Peyer's patch (tissue), 4 donors: ENCODE measurements around the gene SLBP. TPM values are rescaled to one million over a fixed set of nuclear protein-coding genes. Genes with fewer than 3 reads are reported as not detected.

Source experiments
- DNase-seq, 3 donors: peaks; one replicate each; pipeline ENCODE4 v3.0.0-alpha.2; 2017 to 2019
- H3K27ac ChIP-seq, 4 donors: fragments of 200-600 bp; sonication (generic); one replicate each; pipeline ENCODE4 v1.5.1; 2016 to 2019
- H3K27me3 ChIP-seq, 2 donors: fragments of 200-600 bp; sonication (generic); one replicate each; pipeline ENCODE4 v1.5.1; 2019
- H3K36me3 ChIP-seq, 3 donors: fragments of 200-600 bp; sonication (generic); one replicate each; pipeline ENCODE4 v1.5.1; 2016 to 2019
- H3K4me1 ChIP-seq, 4 donors: fragments of 200-600 bp; sonication (generic); one replicate each; pipeline ENCODE4 v1.5.1; 2016 to 2019
- H3K4me3 ChIP-seq, 4 donors: fragments of 200-600 bp; sonication (generic); 1 replicate in 3 of 4; 2 replicates in 1 of 4; pipeline ENCODE4 v1.5.1; 2016 to 2019; ENCODE audit warnings: mild to moderate bottlenecking in 1 of 4
- H3K9me3 ChIP-seq, 4 donors: fragments of 200-600 bp; sonication (generic); one replicate each; pipeline ENCODE4 v1.5.1; 2016 to 2019; ENCODE audit warnings: mild to moderate bottlenecking in 1 of 4
- POLR2A ChIP-seq, 2 donors: fragments of 450-650 bp; IDR thresholded peaks; one replicate each; pipeline ENCODE4 v1.5.1; 2017; ENCODE audit warnings: antibody characterized with exemption in 2 of 2, mild to moderate bottlenecking in 2 of 2, moderate library complexity in 2 of 2
- total RNA-seq, 4 donors: library from RNA; depleted of rRNA; stranded (reverse); fragments of >200 nt; gene quantifications; one replicate each; pipeline ENCODE4 v1.1.0, GENCODE V29; 2016
- TF ChIP-seq, protein P1 (sequence below), 6 experiments: fragments of 450-650 bp in 4 of 6; fragments of 200-600 bp in 2 of 6; sonication (generic) in 1 of 6; IDR thresholded peaks; one replicate each; pipeline ENCODE4 v1.5.1; 2017 to 2019; ENCODE audit warnings: antibody characterized with exemption in 6 of 6, mild to moderate bottlenecking in 3 of 6, moderate library complexity in 1 of 6

Gene SLBP
- total RNA-seq, 4 donors from 2014 or later, result 18.4 to 86.6 (median 26.2) TPM

DNA sequence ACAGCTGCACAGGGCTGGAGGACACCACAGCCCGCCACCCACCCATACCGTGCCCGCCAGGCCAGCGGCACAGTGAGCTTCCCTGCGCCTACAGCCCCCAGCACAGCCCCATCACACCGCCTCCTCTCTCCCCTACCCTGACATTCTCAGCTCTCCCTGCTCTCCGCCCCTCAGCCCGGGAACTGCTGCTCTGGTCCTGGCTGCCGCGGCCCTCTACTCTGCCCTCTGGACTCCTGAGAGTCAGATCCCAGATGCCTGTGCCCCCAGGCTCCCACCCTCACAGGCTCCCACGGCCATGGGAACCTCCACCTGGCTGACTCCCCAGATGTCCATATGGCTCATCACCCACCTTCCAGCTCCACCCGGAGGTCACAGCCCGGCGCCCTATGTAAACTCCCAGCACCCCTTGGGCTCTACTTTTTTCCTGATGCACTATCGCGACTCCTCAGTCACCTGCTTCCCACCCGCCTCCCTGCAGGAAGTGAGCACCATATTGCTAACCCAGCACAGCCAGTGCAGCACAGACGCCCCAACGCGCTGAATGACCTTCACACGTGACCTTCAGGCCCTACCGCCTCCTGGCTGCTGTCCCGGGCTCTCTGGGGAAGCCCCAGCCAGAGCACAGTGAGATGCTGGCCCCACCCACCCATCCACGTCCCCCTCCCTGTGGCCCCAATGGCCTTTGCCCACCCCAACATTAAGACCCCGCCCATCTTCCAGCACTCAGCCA is 51.0 kb downstream of the SLBP start:
- no peak for TF ChIP-seq POLR2A (IDR thresholded peaks at IDR 0.05)
- TF ChIP-seq, protein P1, sequence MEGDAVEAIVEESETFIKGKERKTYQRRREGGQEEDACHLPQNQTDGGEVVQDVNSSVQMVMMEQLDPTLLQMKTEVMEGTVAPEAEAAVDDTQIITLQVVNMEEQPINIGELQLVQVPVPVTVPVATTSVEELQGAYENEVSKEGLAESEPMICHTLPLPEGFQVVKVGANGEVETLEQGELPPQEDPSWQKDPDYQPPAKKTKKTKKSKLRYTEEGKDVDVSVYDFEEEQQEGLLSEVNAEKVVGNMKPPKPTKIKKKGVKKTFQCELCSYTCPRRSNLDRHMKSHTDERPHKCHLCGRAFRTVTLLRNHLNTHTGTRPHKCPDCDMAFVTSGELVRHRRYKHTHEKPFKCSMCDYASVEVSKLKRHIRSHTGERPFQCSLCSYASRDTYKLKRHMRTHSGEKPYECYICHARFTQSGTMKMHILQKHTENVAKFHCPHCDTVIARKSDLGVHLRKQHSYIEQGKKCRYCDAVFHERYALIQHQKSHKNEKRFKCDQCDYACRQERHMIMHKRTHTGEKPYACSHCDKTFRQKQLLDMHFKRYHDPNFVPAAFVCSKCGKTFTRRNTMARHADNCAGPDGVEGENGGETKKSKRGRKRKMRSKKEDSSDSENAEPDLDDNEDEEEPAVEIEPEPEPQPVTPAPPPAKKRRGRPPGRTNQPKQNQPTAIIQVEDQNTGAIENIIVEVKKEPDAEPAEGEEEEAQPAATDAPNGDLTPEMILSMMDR (IDR thresholded peaks at IDR 0.05), result no peak
- Histone ChIP-seq H3K27ac (no peak overlapping the region), H3K9me3 (no peaks in the 10 kb centered on the region)

DNA sequence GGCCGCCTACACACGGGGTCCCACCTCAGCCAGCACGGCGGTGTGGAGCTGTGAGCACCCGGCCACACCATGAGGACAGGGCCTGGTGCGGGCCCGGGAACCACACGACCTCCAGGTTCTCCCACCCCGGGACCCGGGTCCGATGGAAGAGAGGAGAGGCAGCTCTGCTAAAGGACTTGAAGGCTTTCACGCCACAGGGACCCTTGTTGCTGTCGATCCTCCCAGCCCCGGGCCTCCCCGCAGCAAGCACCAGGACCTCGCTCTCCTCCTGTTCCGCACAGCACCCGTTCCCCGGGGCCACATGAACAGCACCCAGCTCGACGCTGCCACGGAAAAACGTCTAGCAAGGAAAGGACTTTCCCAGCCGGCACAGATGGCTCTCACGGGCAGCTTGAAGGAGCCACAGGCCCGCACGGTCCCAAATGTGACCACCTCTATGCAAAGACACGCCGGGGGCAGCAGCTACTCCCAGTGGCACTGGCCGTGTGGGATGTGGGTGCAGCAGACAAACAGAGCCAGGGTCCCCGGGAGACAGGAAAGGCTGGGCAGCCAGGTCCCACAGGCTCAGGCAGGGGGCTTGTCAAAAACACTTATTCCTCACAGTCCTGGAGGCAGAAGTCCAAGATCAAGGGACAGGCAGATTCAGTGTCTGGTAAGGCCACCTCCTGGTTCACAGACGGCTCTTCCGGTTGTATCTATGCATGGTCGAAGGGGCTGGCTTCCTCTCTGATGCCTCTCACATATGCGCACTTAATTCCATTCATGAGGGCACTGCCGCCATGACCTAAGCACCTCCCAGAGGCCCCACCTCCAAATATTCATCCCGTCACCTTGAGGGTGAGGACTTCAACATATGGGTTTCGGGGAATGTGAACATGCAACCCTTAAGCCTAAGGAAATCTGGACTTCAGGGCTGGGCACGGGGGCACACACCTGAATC is 52.7 kb downstream of the SLBP start:
- H3K4me3 ChIP-seq, result no peak overlapping the region
- no peaks in the 10 kb centered on the region for H3K4me1 ChIP-seq
- H3K9me3 ChIP-seq, result no peaks in the 10 kb centered on the region
- TF ChIP-seq, protein P1 (IDR thresholded peaks at IDR 0.05), result no peak
- TF ChIP-seq POLR2A (IDR thresholded peaks at IDR 0.05), result no peak
- H3K36me3 ChIP-seq, result no peaks in the 10 kb centered on the region
- no peak overlapping the region for H3K27ac ChIP-seq
- no peaks in the 10 kb centered on the region for H3K27me3 ChIP-seq
- DNase-seq, result no peak

More for the DNA sequence above, 51.0 kb downstream of the SLBP start:
- H3K27me3 ChIP-seq, result no peaks in the 10 kb centered on the region
- no peak for DNase-seq
- no peaks in the 10 kb centered on the region for H3K4me1 ChIP-seq
- H3K36me3 ChIP-seq, result no peaks in the 10 kb centered on the region
- no peak overlapping the region for H3K4me3 ChIP-seq

DNA sequence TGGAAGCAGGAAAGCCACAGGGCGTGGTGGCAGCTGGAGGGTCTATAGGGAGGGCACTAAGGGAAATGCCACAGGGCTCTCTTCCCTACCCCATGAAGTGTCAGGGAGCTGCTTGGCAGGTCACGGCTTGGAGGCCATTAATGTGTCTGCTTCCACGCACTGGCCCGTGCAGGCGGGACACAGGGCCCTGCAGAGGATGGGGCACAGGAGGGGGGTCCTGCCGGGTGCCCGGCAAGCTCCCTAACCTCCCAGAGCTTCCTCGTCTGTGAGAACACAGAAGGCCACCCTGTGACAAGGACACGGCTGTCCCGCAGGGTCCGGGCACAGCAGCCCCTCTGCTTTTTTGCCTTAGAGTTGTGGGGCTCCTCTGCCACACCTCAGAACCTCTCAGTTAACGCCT is 53.5 kb downstream of the SLBP start:
- DNase-seq, result no peak
- Histone ChIP-seq H3K9me3 (no peaks in the 10 kb centered on the region), H3K4me1 (no peaks in the 10 kb centered on the region), H3K4me3 (no peak overlapping the region), H3K36me3 (no peaks in the 10 kb centered on the region), H3K27ac (no peak overlapping the region), H3K27me3 (no peaks in the 10 kb centered on the region)
- no peak for TF ChIP-seq POLR2A (IDR thresholded peaks at IDR 0.05)
- TF ChIP-seq, protein P1 (IDR thresholded peaks at IDR 0.05), result no peak

DNA sequence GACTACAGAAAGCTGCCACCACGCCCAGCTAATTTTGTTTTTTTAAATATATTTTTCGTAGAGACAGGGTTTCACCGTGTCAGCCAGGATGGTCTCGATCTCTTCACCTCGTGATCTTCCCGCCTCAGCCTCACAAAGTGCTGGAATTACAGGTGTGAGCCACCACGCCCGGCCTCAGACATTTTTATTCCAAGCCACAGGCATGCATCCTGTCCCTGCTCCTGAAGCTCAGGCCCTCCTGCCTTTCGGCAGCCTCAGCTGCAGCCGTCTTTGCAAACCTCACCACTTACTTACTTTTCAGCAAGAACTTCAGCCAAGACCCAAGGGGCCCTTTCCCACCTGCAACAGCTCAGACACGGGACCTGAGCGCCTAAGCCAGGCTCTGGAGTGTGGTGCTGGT is 54.0 kb downstream of the SLBP start:
- TF ChIP-seq, protein P1 (IDR thresholded peaks at IDR 0.05), result no peak
- no peak for TF ChIP-seq POLR2A (IDR thresholded peaks at IDR 0.05)
- H3K27me3 ChIP-seq, result no peaks in the 10 kb centered on the region

DNA sequence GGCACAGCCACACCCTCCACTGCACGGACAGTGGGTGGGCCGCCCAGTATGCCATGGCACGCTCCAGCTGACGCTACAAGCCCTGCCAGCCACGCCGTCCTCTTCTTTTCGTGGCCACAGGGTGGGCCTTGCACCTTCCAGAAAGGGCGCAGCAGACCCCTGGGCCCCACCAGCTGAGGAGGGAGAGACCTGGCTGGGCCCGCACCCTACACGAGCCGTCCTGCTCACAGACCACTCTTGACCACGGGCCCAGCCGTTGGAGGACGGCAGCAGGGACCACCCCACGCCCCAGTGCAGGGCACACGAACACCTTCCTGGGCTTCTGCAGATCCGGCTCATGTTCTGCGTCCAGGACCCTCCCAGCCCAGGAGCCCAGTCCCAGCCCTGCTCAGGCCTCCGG is 55.1 kb downstream of the SLBP start:
- no peak for DNase-seq
- H3K4me3 ChIP-seq, result no peak overlapping the region

More for the DNA sequence above, 54.0 kb downstream of the SLBP start:
- DNase-seq, result no peak
- Histone ChIP-seq H3K36me3 (no peaks in the 10 kb centered on the region), H3K4me3 (no peak overlapping the region), H3K9me3 (no peaks in the 10 kb centered on the region), H3K4me1 (no peaks in the 10 kb centered on the region), H3K27ac (no peak overlapping the region)

More for the DNA sequence above, 55.1 kb downstream of the SLBP start:
- no peak overlapping the region for H3K27ac ChIP-seq
- TF ChIP-seq, protein P1 (IDR thresholded peaks at IDR 0.05), result no peak
- no peak for TF ChIP-seq POLR2A (IDR thresholded peaks at IDR 0.05)
- no peaks in the 10 kb centered on the region for H3K4me1 ChIP-seq
- H3K9me3 ChIP-seq, result no peaks in the 10 kb centered on the region
- H3K36me3 ChIP-seq, result no peaks in the 10 kb centered on the region
- no peaks in the 10 kb centered on the region for H3K27me3 ChIP-seq
